NB4 (cell line): ENCODE measurements around the gene CSF3R.

ENCODE experiments used
- DNase-seq: peaks from one replicate; pipeline ENCODE4 v3.0.0; 2010; ENCODE audit warnings: low read depth
- H3K4me3 ChIP-seq: one replicate; pipeline ENCODE4 v1.5.1; 2011; ENCODE audit warnings: mild to moderate bottlenecking, low read depth, low read length, moderate library complexity
- MAX ChIP-seq: IDR thresholded peaks from 2 replicates; pipeline ENCODE4 v1.6.1; 2011; ENCODE audit warnings: low read depth, low read length
- MYC ChIP-seq: IDR thresholded peaks from 2 replicates; pipeline ENCODE4 v1.6.1; 2011; ENCODE audit warnings: low read depth, low read length
- POLR2A ChIP-seq: IDR thresholded peaks from 2 replicates; pipeline ENCODE4 v1.6.1; 2011; ENCODE audit warnings: mild to moderate bottlenecking; ENCODE audit not compliant: insufficient read length; ENCODE audit errors: extremely low read depth
- TF ChIP-seq, protein P1 (sequence below): IDR thresholded peaks from one replicate; pipeline ENCODE4 v1.5.1; 2012; ENCODE audit warnings: low read depth, low read length

The CSF3R gene

GRCh38 chr1:36455386-36455785 lies 27.3 kb downstream of the CSF3R start:
- no peak for DNase-seq
- TF ChIP-seq MAX (no peak), POLR2A (no peak), MYC (no peak)
- TF ChIP-seq, protein P1, sequence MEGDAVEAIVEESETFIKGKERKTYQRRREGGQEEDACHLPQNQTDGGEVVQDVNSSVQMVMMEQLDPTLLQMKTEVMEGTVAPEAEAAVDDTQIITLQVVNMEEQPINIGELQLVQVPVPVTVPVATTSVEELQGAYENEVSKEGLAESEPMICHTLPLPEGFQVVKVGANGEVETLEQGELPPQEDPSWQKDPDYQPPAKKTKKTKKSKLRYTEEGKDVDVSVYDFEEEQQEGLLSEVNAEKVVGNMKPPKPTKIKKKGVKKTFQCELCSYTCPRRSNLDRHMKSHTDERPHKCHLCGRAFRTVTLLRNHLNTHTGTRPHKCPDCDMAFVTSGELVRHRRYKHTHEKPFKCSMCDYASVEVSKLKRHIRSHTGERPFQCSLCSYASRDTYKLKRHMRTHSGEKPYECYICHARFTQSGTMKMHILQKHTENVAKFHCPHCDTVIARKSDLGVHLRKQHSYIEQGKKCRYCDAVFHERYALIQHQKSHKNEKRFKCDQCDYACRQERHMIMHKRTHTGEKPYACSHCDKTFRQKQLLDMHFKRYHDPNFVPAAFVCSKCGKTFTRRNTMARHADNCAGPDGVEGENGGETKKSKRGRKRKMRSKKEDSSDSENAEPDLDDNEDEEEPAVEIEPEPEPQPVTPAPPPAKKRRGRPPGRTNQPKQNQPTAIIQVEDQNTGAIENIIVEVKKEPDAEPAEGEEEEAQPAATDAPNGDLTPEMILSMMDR, result no peak
- H3K4me3 ChIP-seq, result no peak overlapping the region

DNA sequence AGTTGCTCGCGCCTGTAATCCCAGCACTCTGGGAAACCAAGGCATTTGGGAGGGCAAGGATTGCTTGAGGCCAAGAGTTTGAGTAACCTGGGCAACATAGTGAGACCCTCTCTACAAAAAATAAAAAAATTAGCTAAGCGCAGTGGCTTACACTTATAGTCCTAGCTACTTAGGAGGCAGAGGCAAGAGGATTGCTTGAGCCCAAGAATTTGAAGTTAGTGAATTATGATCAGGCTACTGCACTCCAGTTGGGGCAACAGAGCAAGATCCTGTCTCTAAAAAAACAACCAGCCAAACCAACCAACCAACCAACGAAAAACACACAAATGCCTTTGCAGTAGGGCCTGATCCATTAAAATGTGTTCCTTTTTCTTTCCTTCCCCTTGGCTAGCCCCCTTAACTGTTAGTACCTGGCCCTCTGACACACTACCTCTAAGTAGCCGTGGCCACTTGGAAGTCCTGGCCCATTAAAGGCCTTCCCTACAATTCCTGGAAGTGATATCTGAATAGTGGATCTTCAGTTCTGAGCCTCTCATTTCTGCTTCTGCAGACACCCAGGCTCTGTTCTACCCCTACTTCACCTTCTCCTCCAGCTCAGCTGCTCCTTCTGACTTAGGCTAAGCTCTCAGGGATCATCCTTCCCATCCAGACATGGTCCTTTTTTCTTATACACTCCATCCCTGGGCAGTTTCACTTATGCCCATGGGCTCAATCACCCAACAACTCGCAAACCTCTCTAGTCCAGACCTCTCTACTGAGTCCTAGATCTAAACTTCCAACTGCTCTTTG lies 28.9 kb downstream of the CSF3R start:
- DNase-seq, result no peak
- H3K4me3 ChIP-seq, result no peak overlapping the region
- TF ChIP-seq MYC, result no peak

- DNase-seq, result no peak
- H3K4me3 ChIP-seq, result no peak overlapping the region
- TF ChIP-seq POLR2A (no peak), MYC (no peak)
- TF ChIP-seq, protein P1, result no peak
These were observed 29.7 kb downstream of the CSF3R start for GRCh38 chr1:36453051-36453450.

DNA sequence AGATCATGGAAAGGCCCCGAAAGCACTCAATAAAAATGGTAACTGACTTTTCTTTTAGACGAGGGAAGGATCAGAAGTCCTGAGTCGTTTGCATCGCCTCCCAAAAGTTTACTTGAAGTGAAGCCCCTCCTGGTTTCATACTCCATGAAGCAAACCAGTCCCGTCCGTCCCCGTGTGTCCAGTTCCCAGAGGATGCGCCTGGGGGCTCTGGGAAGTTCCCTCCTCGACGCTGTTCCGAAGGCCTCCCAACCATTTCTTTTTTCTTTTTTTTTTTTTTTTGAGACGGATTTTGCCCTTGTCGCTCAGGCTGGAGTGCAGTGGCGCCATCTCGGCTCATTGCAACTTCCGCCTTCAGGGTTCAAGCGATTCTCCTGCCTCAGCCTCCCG lies 31.8 kb downstream of the CSF3R start:
- H3K4me3 ChIP-seq, result peak overlapping the region; percentile 56
- no peak for TF ChIP-seq MAX
- DNase-seq, result no peak

DNA sequence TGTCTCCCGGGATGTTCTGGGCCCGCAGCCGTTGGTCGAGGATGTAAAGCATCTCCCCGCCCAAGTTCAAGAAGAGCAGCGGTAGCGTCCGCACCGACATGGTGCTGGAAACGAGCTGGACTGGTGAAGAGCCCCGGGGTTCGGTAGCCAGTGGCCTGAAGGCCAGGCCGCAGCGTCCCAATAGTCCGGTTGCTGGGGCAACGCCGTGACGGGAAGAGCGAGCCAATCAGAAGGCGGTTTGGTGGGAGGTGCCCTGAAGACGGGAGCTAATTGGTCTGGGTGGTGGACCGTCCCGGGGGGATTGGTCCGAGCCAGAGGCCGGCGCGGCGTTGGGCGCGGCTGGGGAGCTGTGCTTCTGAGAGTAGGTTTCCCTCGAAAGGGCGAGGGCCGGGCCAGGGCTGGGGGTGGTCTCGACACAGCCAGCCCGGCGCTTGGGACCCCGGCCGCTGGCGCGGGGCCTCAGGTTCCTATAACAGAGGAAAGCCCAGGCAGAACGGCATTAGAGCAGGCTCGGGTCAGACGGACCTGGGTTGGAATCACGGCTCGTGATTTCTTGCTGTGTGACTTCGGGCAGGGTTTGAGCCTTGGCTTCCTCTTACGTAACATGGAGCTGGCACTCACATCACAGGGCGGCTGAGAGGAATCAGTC lies 32.3 kb downstream of the CSF3R start, which contains the start of gene OSCP1:
TSS of gene OSCP1 (minus strand) at position 182 of the 649 bp plus-strand sequence. CDS start at position 100, 82 bp downstream.
- peak; percentile 93 for DNase-seq
- TF ChIP-seq, protein P1, result no peak
- no peak for TF ChIP-seq POLR2A
- no peak for TF ChIP-seq MYC
- no peak for TF ChIP-seq MAX
- peak within 1 kb of the TSS; percentile 56 for H3K4me3 ChIP-seq

- DNase-seq, result peak; percentile 44
- TF ChIP-seq POLR2A (no peak), MAX (no peak), MYC (no peak)
- TF ChIP-seq, protein P1, result no peak
- no peak overlapping the region for H3K4me3 ChIP-seq
These were observed 34.1 kb downstream of the CSF3R start for GRCh38 chr1:36448530-36449056.
